Measurements from ENCODE around the gene WDR76.
"Not testable (repeated sequence)": the region's sequence is repeated elsewhere in the genome, so short reads cannot be mapped to it uniquely, and the experiment has no call there.

DNA sequence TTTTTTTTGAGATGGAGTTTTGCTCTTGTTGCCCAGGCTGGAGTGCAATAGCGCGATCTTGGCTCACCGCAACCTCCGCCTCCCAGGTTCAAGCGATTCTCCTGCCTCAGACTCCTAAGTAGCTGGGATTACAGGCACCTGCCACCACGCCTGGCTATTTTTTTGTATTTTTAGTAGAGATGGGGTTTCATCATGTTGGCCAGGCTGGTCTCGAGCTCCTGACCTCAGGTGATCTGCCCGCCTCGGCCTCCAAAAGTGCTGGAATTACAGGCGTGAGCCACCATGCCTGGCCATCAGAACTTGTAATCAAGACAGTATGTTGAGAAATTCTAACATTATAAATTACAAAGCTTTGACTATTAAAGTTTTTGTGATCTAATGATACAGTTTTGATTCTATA is 39.8 kb downstream of the WDR76 start:
- not testable (repeated sequence) for TF ChIP-seq POLR2AphosphoS5 (IDR thresholded peaks at IDR 0.05; ENCODE audit: low read depth); CTCF (IDR thresholded peaks at IDR 0.05; ENCODE audit: insufficient read depth, low read length)
- TF ChIP-seq, protein P1, sequence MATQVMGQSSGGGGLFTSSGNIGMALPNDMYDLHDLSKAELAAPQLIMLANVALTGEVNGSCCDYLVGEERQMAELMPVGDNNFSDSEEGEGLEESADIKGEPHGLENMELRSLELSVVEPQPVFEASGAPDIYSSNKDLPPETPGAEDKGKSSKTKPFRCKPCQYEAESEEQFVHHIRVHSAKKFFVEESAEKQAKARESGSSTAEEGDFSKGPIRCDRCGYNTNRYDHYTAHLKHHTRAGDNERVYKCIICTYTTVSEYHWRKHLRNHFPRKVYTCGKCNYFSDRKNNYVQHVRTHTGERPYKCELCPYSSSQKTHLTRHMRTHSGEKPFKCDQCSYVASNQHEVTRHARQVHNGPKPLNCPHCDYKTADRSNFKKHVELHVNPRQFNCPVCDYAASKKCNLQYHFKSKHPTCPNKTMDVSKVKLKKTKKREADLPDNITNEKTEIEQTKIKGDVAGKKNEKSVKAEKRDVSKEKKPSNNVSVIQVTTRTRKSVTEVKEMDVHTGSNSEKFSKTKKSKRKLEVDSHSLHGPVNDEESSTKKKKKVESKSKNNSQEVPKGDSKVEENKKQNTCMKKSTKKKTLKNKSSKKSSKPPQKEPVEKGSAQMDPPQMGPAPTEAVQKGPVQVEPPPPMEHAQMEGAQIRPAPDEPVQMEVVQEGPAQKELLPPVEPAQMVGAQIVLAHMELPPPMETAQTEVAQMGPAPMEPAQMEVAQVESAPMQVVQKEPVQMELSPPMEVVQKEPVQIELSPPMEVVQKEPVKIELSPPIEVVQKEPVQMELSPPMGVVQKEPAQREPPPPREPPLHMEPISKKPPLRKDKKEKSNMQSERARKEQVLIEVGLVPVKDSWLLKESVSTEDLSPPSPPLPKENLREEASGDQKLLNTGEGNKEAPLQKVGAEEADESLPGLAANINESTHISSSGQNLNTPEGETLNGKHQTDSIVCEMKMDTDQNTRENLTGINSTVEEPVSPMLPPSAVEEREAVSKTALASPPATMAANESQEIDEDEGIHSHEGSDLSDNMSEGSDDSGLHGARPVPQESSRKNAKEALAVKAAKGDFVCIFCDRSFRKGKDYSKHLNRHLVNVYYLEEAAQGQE (IDR thresholded peaks at IDR 0.05; ENCODE audit: insufficient replicate concordance, low read depth): not testable (repeated sequence)

All from HL-60 (cell line).